HK-2 (cell line): ENCODE results near the gene TMEM8B.

ENCODE experiments used
- DNase-seq: peaks from one replicate; pipeline ENCODE4 v3.0.0-alpha.2; 2018; ENCODE audit not compliant: unreplicated experiment

The TMEM8B gene, protein sequence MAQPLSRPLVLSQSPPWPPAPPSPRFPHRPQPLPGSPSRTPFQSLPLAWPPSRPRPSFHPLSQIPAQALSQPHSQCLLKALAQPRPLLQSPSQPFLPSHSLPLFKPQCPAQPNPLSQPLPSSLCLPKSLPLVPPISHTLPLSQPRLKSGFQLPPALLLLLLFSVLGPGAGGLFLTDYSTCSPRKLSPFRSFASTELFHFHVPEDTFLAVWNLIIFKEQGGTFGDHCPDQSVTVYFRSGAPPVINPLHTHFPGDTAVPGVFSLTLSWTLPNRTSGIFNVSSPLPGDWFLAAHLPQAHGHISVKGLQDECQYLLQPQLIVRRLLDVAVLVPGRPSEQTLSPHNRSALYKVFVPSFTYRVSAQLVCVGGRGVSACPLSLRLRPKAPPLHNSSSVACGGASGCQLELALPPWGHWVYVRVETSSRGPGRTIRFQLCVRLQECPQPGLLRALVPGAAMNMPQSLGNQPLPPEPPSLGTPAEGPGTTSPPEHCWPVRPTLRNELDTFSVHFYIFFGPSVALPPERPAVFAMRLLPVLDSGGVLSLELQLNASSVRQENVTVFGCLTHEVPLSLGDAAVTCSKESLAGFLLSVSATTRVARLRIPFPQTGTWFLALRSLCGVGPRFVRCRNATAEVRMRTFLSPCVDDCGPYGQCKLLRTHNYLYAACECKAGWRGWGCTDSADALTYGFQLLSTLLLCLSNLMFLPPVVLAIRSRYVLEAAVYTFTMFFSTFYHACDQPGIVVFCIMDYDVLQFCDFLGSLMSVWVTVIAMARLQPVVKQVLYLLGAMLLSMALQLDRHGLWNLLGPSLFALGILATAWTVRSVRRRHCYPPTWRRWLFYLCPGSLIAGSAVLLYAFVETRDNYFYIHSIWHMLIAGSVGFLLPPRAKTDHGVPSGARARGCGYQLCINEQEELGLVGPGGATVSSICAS

GRCh38 chr9:35829084-35829763, at the start of gene TMEM8B:
TMEM8B (plus strand) TSS chr9:35829228; CDS start chr9:35829448, 220 bp downstream.
- peak; percentile 82 for DNase-seq

DNA sequence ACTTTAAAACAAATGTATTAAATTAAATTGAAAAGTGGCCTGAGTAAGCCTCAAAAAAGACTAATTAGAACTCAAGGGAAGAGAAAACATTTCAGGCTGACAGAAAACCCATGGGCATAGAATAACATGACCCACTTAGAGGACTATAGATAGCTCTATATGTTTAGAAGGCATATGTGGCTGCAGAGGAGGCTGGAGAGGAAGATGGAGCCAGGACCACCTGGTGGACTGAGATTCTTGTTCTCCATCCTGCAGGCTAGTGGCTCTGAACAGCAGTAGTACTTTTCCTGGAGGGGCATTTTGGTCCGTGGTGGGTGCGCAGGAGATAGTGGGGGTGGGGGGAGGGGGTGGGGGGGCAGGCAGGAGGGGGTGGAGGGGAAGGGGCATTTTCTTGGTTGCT, 48.0 kb upstream of the TMEM8B start:
- DNase-seq = no peak

GRCh38 chr9:35783418-35783817, 45.6 kb upstream of the TMEM8B start:
- no peak for DNase-seq

DNA sequence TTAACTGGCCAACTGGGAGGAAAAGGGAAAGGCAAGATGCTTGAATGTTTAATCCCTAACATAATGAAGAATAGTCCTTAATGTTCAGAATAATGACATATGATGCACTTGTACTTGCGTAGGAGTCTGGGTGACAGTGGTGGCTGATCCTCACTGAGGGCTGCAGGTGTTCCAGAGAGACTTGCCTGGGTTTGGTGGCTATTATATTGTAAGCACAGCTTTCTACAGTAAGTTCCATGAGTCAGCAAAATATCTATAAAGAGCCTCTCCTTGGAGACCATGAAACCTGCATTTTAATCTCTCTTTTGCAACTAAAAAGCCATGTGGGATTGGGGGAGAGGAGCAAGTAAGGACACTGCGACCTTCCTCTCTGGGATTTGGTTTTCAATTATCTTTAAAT, 39.5 kb upstream of the TMEM8B start:
- DNase-seq = no peak

DNA sequence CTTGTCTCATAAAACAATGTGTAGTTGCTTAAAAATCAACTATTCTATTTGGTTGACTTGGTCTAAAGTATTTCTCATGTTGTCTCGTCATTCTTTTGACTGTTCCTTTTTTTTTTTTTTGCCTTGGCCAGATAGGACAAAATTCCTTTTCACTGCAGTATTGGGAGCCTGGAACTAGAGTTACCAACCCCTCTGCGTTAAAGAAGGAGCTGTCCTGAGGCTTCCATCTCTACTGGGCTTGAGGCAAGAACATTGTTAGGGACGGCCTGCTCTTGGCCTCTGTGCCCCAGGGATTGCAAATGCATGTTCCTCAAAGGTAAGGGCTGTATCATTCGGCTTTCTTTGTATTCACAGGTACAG, 39.0 kb upstream of the TMEM8B start:
- DNase-seq = no peak

DNA sequence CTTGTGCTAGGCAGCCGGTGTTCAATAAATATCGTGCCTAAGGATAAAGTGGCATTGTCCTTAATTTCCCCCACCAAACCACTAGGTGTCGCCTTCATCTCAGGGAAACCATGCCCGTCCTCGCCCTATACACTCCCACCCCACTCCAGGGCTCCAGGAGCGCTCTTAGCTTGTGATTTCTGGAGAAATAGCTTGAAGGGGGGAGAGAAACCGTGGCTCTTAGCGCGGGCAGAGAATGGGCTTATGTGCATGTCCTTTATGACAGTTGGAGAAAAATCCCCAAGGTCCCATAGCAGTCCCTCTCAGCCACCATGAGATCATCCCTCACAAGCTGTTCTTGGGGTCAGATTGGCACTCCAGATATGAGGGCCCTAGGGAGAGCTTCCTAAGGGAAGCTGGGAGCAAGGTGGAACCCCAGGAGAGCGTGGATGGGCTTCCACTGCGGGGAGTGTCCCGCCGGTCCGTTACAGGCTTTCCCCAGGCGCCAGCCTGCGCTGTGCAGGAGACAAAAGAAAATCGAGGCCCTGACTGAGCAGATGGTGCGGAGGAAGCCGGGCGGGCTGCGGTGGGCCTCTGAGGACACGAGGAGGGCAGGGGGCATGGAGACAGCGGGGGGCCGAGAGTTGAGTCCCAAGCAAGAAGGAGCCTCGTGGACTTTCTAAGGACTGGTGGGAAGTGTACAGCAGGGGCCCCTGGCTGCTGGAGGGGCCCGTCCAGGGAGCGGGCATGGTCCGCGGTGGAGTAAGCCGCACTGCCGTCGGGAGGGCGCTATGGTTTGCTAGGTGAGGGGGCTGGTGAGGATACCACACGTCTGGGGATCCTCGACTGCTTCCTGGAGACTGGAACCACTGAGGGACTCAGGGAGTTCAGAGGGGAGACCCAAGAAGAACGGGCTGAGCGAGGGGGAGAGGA, 38.4 kb upstream of the TMEM8B start:
- DNase-seq = peak; percentile 44

DNA sequence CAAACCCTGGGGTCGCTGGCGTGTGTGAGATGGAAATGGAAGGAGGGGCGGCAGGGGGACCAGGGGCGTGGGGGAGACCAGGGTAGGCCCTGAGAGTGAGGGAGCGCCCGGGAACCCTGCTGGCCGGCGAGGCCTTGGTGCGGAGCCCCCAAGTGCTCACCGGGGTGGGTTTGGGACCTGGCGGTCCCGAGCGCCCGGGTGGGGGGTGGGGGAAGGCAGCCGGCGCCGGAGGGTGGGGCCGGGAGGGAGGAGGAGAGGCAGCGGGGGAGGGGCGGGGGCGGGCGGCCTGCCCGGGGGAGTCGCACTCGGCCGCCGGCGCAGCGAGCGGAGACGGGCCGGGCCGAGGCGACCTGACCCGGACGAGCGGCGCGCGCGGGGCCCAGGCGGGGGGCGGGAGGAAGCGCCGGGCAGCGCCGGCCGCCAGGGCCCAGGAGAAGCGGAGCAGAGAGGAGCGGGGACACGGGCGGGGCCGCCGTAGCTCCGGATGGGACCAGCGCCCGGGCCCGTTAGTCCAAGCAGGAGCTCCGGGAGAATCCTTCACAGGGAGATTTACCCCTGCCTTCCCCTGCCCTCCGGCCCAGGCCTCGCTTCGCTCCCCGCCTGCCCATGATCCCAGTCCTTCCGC, 37.6 kb upstream of the TMEM8B start, which contains the start of gene NPR2:
Gene NPR2 (plus strand): TSS at position 295 of the 625 bp plus-strand sequence. CDS start 818 bp downstream, outside the sequence.
- DNase-seq = no peak

GRCh38 chr9:35792024-35792813, 36.8 kb upstream of the TMEM8B start:
- no peak for DNase-seq

DNA sequence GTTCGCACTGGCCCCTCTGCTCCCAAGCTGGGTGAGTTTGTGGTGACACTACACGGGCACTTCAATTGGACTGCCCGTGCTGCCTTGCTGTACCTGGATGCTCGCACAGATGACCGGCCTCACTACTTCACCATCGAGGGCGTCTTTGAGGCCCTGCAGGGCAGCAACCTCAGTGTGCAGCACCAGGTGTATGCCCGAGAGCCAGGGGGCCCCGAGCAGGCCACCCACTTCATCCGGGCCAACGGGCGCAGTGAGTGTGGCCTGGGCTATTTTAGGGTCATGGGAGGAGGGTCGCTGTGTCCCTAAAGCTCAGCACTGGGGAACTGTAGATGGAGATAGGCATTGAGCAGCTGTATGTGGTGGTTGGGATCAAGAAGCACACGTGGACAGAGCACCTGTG, 36.2 kb upstream of the TMEM8B start:
- no peak for DNase-seq

DNA sequence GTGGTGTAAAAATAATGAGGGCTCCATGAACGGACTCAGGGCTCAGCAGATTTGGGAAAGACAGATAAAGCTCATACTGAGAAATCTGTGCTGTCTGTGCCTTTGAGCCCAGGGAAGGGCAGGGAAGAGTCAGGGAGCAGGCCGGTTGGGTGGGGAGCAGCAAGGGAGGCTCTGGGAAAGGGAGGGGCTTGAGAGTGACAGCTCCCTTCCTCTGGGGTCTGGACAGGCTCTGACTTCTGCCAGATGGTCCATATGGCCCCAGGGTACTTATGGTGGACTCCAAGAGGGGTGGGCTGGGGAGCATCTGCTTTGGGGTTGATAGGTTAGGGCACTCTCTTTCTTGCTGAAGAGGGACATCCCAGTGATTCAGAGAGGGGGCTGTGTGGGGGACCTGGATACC, 35.6 kb upstream of the TMEM8B start:
- DNase-seq = no peak

DNA sequence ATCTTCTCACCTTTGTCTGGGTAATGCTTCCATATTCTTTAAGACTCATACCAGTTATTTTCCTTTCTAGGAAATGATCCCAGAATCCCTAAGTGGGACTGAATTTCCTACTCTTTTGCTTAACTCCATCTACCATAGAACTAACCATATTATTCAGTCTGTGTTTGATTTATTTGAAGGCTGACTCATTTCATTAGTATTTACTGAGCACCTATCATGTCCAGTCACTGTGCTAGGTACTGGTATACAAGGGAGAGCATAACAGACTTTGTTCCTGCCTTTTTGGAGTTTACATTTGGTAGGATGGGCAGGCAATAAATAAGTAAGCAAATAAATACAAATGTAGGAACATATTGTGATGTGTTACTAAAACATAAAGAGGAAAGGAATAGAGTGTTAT, 33.3 kb upstream of the TMEM8B start:
- DNase-seq = no peak

DNA sequence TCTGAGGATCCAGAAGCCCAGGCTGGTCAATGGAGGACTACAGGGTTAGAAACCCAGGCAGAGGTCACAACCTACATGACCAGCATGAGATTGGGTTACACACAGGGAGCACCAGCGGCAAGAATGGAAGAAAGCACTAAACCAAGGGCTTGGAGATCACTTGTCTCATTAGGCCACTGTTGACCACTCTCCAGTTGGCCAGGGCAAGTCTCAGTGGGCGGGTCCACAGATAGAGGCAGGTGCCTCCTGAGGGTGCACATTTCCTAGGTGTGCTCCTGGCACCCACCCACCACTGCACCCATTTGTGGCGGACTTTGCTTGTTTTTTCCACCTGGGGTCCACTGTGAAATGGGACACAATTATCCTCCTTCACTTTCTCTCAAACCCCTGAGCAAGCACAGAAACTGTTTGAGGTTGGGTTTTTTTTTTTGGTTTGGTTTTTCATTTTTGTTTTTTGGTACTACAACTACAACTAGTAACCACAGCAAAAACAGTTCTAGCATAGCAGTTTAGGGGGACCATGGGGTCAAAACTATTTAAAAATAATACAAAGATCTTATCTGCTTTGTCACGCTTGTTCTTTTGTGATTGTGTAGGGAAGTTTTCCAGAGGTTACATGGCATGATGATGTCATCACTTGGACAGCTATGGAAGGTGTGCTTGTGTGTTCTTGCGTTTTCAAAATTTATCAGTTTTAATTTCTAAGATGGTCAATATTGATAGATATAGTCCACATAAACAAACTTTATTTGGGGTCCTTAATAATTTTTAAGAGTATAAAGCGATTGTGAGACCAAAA, 31.5 kb upstream of the TMEM8B start:
- DNase-seq = no peak

GRCh38 chr9:35798658-35799374, 30.2 kb upstream of the TMEM8B start:
- peak; percentile 58 for DNase-seq

DNA sequence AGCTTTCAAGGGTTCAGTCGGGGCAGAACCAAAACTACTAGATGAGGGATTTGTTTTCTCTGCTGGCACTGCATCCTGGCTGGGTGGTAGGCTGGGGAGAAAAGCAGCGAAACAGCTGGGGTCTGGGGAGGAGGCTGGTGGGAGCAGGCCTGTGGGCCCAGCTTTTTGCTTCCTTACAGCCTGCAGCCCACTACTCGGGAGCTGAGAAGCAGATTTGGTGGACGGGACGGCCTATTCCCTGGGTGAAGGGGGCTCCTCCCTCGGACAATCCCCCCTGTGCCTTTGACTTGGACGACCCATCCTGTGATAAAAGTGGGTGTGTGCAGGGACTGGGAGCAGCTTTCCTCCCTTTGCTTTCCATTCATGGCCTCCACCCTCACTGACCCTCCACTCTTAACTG, 28.5 kb upstream of the TMEM8B start:
- DNase-seq = no peak

DNA sequence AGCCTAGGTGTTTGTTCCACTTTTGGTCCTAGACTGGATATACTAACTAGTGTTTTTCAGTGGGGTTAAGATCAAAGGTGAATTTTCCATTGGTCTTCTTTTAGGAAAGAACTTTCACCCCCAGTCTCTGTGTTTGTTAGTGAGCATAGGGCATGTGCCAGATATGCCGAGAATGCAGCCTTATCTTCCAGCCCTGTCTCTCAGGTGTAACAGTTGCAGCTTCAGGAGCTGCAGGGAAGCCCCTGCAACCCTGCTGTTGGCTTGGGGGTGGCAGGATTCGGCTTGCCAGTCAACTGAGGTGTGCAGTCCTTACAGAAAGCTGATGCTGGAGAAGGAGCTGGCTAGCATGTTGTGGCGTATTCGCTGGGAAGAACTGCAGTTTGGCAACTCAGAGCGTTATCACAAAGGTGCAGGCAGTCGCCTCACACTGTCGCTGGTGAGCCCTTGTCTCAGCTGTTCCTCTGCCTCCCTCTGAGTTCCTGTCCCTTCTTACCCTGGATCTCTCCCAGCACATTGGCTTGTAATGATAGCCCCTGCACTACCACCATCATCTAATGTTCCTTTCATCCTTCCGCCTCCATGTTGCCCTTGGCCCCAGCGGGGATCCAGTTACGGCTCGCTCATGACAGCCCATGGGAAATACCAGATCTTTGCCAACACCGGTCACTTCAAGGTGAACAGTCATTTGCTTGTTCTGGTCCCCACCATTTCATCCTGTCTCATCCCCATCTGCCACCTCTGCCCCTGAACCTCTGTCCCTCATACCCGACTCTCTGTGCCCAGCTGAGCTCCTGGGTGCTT, 27.5 kb upstream of the TMEM8B start:
- no peak for DNase-seq

DNA sequence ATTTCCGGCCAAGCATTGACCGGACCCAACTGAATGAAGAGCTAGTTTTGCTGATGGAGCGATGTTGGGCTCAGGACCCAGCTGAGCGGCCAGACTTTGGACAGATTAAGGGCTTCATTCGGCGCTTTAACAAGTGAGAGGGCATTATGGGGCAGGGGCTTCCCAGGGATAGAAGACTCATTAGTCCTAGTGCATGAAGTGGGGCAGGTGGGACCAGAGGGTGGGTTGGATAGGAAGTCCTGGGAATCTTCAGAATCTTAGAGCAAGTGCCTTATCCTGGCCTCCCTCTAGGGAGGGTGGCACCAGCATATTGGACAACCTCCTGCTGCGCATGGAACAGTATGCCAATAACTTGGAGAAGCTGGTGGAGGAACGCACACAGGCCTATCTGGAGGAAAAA, 22.9 kb upstream of the TMEM8B start:
- DNase-seq = no peak

- DNase-seq = no peak
Measured at GRCh38 chr9:35808433-35808832, 20.6 kb upstream of the TMEM8B start.

DNA sequence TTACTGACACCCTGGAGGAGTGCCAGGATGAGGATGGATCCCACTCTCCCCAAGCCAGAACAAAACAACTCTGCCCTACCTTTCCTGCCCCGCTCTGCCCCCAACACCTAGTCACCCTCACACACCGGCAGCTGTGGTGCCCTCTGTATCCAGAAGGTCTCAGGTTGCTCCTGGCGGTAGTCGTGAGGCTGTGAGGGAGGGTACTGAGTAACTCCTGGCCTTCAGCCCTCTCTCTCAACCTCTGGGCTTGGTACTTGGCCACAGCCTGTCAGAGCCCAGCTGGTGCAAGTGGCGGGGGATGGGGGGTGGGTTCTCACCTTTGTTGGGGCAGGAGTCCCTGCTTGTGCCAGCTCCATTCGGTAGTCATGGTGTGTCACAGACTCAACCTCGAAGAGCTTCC, 18.9 kb upstream of the TMEM8B start:
- DNase-seq = no peak
